SJSA1 (cell line): ENCODE data around the gene TRAPPC12. TPM values are rescaled to one million over a fixed set of nuclear protein-coding genes. Genes with fewer than 3 reads are reported as not detected.
A peak's percentile ranks its signal among the peaks of the same experiment; 100 is the strongest.

Experiments
- DNase-seq, 2 experiments: peaks; one replicate each; pipeline ENCODE4 v3.0.0-alpha.2; 2015 to 2020; ENCODE audit warnings: low spot score in 2 of 2, low read depth in 1 of 2
- H3K27ac ChIP-seq: fragments of 250-450 bp; sonication (Bioruptor Pico); 2 replicates; pipeline ENCODE4 v1.5.1; 2020; ENCODE audit warnings: mild to moderate bottlenecking, moderate library complexity
- H3K27me3 ChIP-seq: fragments of 250-450 bp; sonication (Bioruptor Pico); replicated peaks from 2 replicates; pipeline ENCODE4 v1.5.1; 2020; ENCODE audit warnings: mild to moderate bottlenecking, moderate library complexity
- H3K36me3 ChIP-seq: fragments of 250-450 bp; sonication (Bioruptor Pico); 2 replicates; pipeline ENCODE4 v1.5.1; 2020; ENCODE audit warnings: mild to moderate bottlenecking
- H3K4me1 ChIP-seq: fragments of 250-450 bp; sonication (Bioruptor Pico); replicated peaks from 2 replicates; pipeline ENCODE4 v1.6.1; 2021; ENCODE audit warnings: mild to moderate bottlenecking
- H3K4me3 ChIP-seq: fragments of 250-450 bp; sonication (Bioruptor Pico); 2 replicates; pipeline ENCODE4 v1.5.1; 2020; ENCODE audit warnings: mild to moderate bottlenecking
- H3K9me3 ChIP-seq: fragments of 250-450 bp; sonication (Bioruptor Pico); replicated peaks from 2 replicates; pipeline ENCODE4 v1.5.1; 2020; ENCODE audit warnings: mild to moderate bottlenecking
- total RNA-seq: library from RNA; depleted of rRNA; stranded (reverse); fragments of >200 nt; shearing (Covaris generic); gene quantifications from 2 replicates; pipeline ENCODE4 v1.2.3, GENCODE V29; 2014

Gene TRAPPC12
- total RNA-seq, 1 experiment from 2014 or later: 56.1 TPM

GRCh38 chr2:3462493-3463104, 83.1 kb downstream of the TRAPPC12 start:
- no peak overlapping the region for H3K4me3 ChIP-seq
- no peak overlapping the region for H3K27ac ChIP-seq
- H3K36me3 ChIP-seq: peaks cover 36% of the 10 kb centered on the region
- H3K4me1 ChIP-seq: peaks cover 30% of the 10 kb centered on the region
- no peak for DNase-seq
- no peaks in the 10 kb centered on the region for H3K9me3 ChIP-seq
- no peaks in the 10 kb centered on the region for H3K27me3 ChIP-seq

GRCh38 chr2:3463186-3463835, 83.8 kb downstream of the TRAPPC12 start:
- no peak overlapping the region for H3K27ac ChIP-seq
- no peaks in the 10 kb centered on the region for H3K9me3 ChIP-seq
- H3K4me3 ChIP-seq: no peak overlapping the region
- DNase-seq: no peak
- H3K27me3 ChIP-seq: no peaks in the 10 kb centered on the region
- peaks cover 30% of the 10 kb centered on the region for H3K4me1 ChIP-seq
- peaks cover 41% of the 10 kb centered on the region for H3K36me3 ChIP-seq

- Histone ChIP-seq H3K27me3 (no peaks in the 10 kb centered on the region), H3K4me1 (peaks cover 30% of the 10 kb centered on the region), H3K9me3 (no peaks in the 10 kb centered on the region), H3K27ac (no peak overlapping the region), H3K4me3 (no peak overlapping the region), H3K36me3 (peaks cover 46% of the 10 kb centered on the region)
- no peak for DNase-seq
Observed at GRCh38 chr2:3463944-3464343, 84.5 kb downstream of the TRAPPC12 start.

- peak overlapping the region; percentile 92; the same call in 1 of the 2 replicates for H3K27ac ChIP-seq
- DNase-seq: no peak
- peaks cover 47% of the 10 kb centered on the region for H3K36me3 ChIP-seq
Observed at GRCh38 chr2:3464401-3465005, 85.0 kb downstream of the TRAPPC12 start.

GRCh38 chr2:3465328-3465727, 85.8 kb downstream of the TRAPPC12 start:
- H3K9me3 ChIP-seq: no peaks in the 10 kb centered on the region
- H3K27ac ChIP-seq: peak overlapping the region; percentile 92
- no peaks in the 10 kb centered on the region for H3K27me3 ChIP-seq
- peaks cover 38% of the 10 kb centered on the region for H3K4me1 ChIP-seq
- H3K4me3 ChIP-seq: no peak overlapping the region
- peaks cover 47% of the 10 kb centered on the region for H3K36me3 ChIP-seq
- no peak for DNase-seq

More at GRCh38 chr2:3464401-3465005, 85.0 kb downstream of the TRAPPC12 start:
- Histone ChIP-seq H3K4me1 (peaks cover 30% of the 10 kb centered on the region), H3K27me3 (no peaks in the 10 kb centered on the region), H3K9me3 (no peaks in the 10 kb centered on the region), H3K4me3 (no peak overlapping the region)

GRCh38 chr2:3465844-3466481, 86.5 kb downstream of the TRAPPC12 start:
- peak overlapping the region; percentile 92 for H3K27ac ChIP-seq
- H3K4me1 ChIP-seq: peaks cover 44% of the 10 kb centered on the region
- H3K9me3 ChIP-seq: no peaks in the 10 kb centered on the region
- H3K36me3 ChIP-seq: peaks cover 47% of the 10 kb centered on the region
- peak; percentile 82 to 86 for DNase-seq
- no peaks in the 10 kb centered on the region for H3K27me3 ChIP-seq
- H3K4me3 ChIP-seq: no peak overlapping the region

- no peaks in the 10 kb centered on the region for H3K9me3 ChIP-seq
- peaks cover 44% of the 10 kb centered on the region for H3K4me1 ChIP-seq
- no peaks in the 10 kb centered on the region for H3K27me3 ChIP-seq
- peak overlapping the region; percentile 92 for H3K27ac ChIP-seq
- no peak for DNase-seq
- no peak overlapping the region for H3K4me3 ChIP-seq
- H3K36me3 ChIP-seq: peaks cover 51% of the 10 kb centered on the region
Observed at GRCh38 chr2:3466482-3466863, 87.0 kb downstream of the TRAPPC12 start.

- no peak overlapping the region for H3K4me3 ChIP-seq
- DNase-seq: no peak
- H3K27me3 ChIP-seq: no peaks in the 10 kb centered on the region
- peaks cover 44% of the 10 kb centered on the region for H3K4me1 ChIP-seq
- no peaks in the 10 kb centered on the region for H3K9me3 ChIP-seq
- peak overlapping the region; percentile 92; the same call in 1 of the 2 replicates for H3K27ac ChIP-seq
- peaks cover 56% of the 10 kb centered on the region for H3K36me3 ChIP-seq
Observed at GRCh38 chr2:3466966-3467365, 87.5 kb downstream of the TRAPPC12 start.

GRCh38 chr2:3467654-3468053, 88.2 kb downstream of the TRAPPC12 start:
- Histone ChIP-seq H3K9me3 (no peaks in the 10 kb centered on the region), H3K27me3 (no peaks in the 10 kb centered on the region), H3K27ac (no peak overlapping the region), H3K4me1 (peaks cover 44% of the 10 kb centered on the region), H3K4me3 (no peak overlapping the region), H3K36me3 (peaks cover 59% of the 10 kb centered on the region)
- DNase-seq: no peak

GRCh38 chr2:3468296-3468988, 88.9 kb downstream of the TRAPPC12 start:
- Histone ChIP-seq H3K36me3 (peaks cover 51% of the 10 kb centered on the region), H3K27ac (no peak overlapping the region), H3K27me3 (no peaks in the 10 kb centered on the region), H3K4me3 (no peak overlapping the region), H3K9me3 (no peaks in the 10 kb centered on the region), H3K4me1 (peaks cover 44% of the 10 kb centered on the region)
- DNase-seq: no peak

- DNase-seq: no peak
- H3K36me3 ChIP-seq: peaks cover 50% of the 10 kb centered on the region
- peaks cover 41% of the 10 kb centered on the region for H3K4me1 ChIP-seq
- no peaks in the 10 kb centered on the region for H3K27me3 ChIP-seq
- no peak overlapping the region; the same call in 1 of the 2 replicates for H3K27ac ChIP-seq
- no peaks in the 10 kb centered on the region for H3K9me3 ChIP-seq
- no peak overlapping the region for H3K4me3 ChIP-seq
Observed at GRCh38 chr2:3469486-3469885, 90.0 kb downstream of the TRAPPC12 start.

GRCh38 chr2:3470166-3470651, 90.7 kb downstream of the TRAPPC12 start:
- no peaks in the 10 kb centered on the region for H3K9me3 ChIP-seq
- peaks cover 46% of the 10 kb centered on the region for H3K36me3 ChIP-seq
- peak overlapping the region; percentile 44 for H3K27ac ChIP-seq
- H3K27me3 ChIP-seq: no peaks in the 10 kb centered on the region
- DNase-seq: peak in 1 of 2 experiments; percentile 57
- peaks cover 34% of the 10 kb centered on the region for H3K4me1 ChIP-seq
- H3K4me3 ChIP-seq: no peak overlapping the region
